AG09309 (cell line): Measurements from ENCODE around the gene EPHA4.

Source experiments
- DNase-seq: peaks from one replicate; pipeline ENCODE4 v3.0.0-alpha.2; 2010; ENCODE audit warnings: low read depth
- H3K4me3 ChIP-seq: 2 replicates; pipeline ENCODE4 v1.5.1; 2011; ENCODE audit warnings: mild to moderate bottlenecking, low read depth, low read length, moderate library complexity; ENCODE audit not compliant: control insufficient read depth
- TF ChIP-seq, protein P1 (sequence below): IDR thresholded peaks from 2 replicates; pipeline ENCODE4 v1.5.1; 2011; ENCODE audit warnings: mild to moderate bottlenecking, low read depth, low read length, inconsistent platforms; ENCODE audit not compliant: insufficient read depth, control insufficient read depth; ENCODE audit errors: missing control alignments

The EPHA4 gene

DNA sequence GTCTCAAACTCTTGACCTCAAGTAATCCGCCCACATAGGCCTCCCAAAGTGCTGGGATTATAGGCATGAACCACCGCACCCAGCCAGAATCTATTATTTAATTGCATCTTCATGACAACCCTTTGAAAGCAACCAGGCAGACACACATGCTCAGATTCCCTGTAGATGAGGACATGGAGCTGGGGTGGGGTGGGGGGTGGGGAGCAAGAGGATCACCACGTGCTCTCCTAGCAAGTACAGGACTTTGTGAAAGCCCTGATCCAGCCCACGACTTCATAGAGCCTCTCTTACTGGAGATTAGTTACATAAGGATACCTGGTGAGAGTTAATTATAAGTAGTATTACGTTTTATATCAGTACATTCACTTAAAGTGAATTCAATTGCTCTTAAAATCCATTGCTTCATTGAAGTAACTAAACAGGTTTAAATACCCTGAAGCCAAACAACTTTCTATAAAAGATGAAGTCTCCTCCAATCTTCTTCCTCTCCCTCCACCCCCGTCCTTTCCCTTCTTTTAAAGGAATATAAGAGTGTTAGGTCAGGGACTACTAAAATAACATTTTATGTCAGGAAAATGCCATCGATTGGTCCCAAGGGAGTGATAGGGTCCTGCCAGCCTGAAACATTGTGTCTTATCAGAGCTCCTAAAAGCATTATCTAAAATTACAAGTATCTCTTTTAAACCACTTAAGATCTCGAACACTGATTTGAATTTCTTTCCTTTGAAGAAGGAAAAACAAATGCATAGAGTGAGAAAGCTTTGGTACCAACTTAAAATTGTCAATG is 123.9 kb downstream of the EPHA4 start:
- no peak for DNase-seq
- no peak overlapping the region for H3K4me3 ChIP-seq
- TF ChIP-seq, protein P1, sequence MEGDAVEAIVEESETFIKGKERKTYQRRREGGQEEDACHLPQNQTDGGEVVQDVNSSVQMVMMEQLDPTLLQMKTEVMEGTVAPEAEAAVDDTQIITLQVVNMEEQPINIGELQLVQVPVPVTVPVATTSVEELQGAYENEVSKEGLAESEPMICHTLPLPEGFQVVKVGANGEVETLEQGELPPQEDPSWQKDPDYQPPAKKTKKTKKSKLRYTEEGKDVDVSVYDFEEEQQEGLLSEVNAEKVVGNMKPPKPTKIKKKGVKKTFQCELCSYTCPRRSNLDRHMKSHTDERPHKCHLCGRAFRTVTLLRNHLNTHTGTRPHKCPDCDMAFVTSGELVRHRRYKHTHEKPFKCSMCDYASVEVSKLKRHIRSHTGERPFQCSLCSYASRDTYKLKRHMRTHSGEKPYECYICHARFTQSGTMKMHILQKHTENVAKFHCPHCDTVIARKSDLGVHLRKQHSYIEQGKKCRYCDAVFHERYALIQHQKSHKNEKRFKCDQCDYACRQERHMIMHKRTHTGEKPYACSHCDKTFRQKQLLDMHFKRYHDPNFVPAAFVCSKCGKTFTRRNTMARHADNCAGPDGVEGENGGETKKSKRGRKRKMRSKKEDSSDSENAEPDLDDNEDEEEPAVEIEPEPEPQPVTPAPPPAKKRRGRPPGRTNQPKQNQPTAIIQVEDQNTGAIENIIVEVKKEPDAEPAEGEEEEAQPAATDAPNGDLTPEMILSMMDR: no peak

DNA sequence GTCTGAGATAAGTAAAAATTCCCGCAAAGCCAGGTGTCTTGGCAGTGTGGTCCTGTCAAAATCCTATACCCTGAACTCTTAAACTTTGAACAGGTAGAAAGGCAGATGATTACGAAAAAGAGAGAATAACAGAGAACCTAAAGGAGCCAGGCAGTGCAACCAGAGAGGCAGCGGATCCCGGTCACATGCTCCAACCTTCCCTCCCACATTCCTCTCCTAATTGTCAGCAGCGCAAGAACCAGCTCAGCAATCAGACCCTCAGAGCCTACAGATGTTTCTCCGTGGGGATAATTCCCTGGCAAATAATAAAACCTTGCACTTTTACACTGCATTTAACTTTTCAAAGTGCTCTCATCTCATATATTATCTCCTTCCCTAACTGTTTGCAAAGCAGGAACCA is 124.8 kb downstream of the EPHA4 start:
- H3K4me3 ChIP-seq: no peak overlapping the region
- TF ChIP-seq, protein P1: no peak
- no peak for DNase-seq

DNA sequence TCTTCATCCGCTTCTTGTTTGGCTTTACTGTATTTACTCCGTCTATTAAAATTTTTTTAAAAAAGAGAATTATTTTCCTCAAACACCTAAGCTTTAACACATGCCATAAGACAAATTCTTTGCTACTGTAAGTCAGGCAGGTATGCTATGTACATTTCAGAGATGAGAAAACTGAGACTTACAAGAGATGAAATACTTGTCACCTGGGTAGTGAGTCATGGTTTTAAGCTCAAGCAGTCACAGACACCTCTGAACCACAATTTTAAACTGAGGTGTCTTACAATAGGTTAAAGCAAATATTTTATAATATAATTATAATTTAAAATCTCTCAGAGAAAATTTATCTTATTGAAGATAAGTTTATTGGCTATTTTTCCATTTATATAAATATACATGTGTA is 126.0 kb downstream of the EPHA4 start:
- TF ChIP-seq, protein P1: no peak
- no peak overlapping the region for H3K4me3 ChIP-seq
- no peak for DNase-seq

DNA sequence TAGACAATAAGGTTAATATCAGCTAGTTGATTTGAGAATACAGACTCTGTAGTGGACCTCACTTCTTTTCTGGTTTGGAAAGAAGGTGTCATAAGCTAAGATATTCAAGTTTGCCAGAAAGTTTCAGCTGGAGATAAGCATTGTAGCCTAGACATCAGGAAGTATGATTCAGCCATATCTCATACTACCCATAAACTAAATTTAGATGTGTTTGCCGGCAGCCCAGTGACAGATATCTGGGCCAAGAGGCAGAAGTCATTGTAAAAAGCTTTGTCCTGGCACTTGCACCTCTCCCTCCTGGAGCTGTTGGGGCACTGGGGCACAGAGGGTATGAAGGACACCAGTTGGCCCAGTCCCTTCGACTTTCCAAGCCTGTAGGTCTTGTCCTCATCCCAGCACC is 128.0 kb downstream of the EPHA4 start:
- TF ChIP-seq, protein P1: no peak
- DNase-seq: peak; percentile 61
- H3K4me3 ChIP-seq: no peak overlapping the region

DNA sequence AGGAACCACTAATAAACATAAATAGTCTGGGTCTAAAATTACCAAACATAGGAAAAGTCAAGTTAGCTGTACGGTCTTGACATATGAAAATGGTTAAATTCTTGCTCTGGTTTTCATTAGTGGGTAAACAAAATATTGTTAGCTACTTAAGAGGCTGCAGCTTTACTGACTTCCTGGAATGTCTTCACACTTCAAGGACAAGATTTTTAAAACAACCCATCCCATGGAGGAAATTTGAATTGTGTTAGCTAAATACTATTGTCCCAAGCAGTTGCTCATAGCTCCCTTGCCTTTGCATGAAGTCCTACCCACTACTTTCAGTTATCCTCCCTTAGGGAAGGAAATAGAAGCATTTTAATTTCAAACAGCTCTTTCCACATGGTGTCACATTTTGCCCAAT is 128.5 kb downstream of the EPHA4 start:
- H3K4me3 ChIP-seq: no peak overlapping the region
- TF ChIP-seq, protein P1: no peak
- DNase-seq: no peak

DNA sequence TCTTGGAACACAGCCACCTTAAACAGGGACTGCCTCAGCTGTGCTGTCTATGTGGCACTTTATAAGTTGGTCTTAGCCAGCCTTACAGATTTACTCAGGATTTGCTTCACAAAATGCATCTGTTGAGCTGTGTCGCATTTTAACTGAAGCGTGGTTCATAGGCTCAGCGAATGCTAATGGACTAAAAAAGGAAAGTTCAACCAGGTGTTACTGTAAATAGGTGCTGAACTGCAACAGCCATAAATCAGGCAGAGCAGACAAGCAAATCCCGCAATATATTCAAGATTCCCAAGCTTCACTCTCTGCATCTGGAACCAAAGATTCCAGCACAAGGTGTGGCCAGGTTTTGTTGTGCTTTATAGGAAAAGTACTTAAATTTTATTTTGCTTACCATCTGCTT is 130.0 kb downstream of the EPHA4 start:
- H3K4me3 ChIP-seq: no peak overlapping the region
- TF ChIP-seq, protein P1: no peak
- DNase-seq: no peak
